PC-9 (cell line): ENCODE data around the gene SLC8A3.

Experiments used
- EZH2 ChIP-seq: fragments of 200-600 bp; sonication (generic); IDR thresholded peaks from 2 replicates; pipeline ENCODE4 v1.8.0; 2017; ENCODE audit warnings: antibody characterized with exemption, low read depth
- TF ChIP-seq, protein P1 (sequence below): fragments of 200-600 bp; sonication (generic); conservative IDR thresholded peaks from 2 replicates; pipeline ENCODE4 v1.6.1; 2017; ENCODE audit warnings: mixed run types, antibody characterized with exemption, mild to moderate bottlenecking, moderate library complexity

- no peak for TF ChIP-seq EZH2
- TF ChIP-seq, protein P1, sequence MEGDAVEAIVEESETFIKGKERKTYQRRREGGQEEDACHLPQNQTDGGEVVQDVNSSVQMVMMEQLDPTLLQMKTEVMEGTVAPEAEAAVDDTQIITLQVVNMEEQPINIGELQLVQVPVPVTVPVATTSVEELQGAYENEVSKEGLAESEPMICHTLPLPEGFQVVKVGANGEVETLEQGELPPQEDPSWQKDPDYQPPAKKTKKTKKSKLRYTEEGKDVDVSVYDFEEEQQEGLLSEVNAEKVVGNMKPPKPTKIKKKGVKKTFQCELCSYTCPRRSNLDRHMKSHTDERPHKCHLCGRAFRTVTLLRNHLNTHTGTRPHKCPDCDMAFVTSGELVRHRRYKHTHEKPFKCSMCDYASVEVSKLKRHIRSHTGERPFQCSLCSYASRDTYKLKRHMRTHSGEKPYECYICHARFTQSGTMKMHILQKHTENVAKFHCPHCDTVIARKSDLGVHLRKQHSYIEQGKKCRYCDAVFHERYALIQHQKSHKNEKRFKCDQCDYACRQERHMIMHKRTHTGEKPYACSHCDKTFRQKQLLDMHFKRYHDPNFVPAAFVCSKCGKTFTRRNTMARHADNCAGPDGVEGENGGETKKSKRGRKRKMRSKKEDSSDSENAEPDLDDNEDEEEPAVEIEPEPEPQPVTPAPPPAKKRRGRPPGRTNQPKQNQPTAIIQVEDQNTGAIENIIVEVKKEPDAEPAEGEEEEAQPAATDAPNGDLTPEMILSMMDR = peak; percentile 22; the same call in 1 of the 2 replicates
These were observed 101.4 kb downstream of the SLC8A3 start for GRCh38 chr14:70087380-70087697.
